ENCODE measurements around the gene ANKLE1. TPM values are rescaled to one million over a fixed set of nuclear protein-coding genes. Genes with fewer than 3 reads are reported as not detected.

Gene ANKLE1
- total and polyA plus RNA-seq, 2 experiments from 2014 or later, result 0.31 to 0.54 TPM

DNA sequence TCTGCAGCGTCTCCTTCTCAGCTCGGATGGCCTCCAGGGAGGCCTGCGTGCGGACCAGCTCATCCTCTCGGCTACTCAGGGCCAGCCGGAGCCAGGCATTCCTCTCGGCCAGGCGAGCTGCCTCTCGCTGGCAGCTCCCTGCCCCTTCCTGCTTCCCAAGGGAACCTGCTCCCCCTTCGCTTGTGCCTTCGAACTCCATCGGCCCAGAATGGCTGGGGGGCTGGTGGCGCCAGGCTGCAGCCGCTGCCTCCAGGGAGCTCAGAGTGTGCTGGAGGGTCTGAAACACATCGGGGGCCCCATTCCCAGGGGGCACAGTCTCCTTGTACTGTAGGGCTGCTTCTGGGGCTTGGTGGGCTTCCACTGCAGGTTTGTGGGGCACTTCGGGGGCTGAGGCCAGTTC is 19.1 kb upstream of the ANKLE1 start:
- TF ChIP-seq EZH2 (IDR thresholded peaks at IDR 0.05; ENCODE audit: insufficient read depth, poor library complexity, severe bottlenecking), result no peak
- TF ChIP-seq EZH2phosphoT487 (IDR thresholded peaks at IDR 0.05; ENCODE audit: insufficient read depth, low read depth), result no peak
- Histone ChIP-seq H2AFZ (no peak overlapping the region), H3F3A (ENCODE audit: insufficient read depth) (peaks cover 1% of the 10 kb centered on the region), H3K4me1 (ENCODE audit: insufficient read depth) (no peaks in the 10 kb centered on the region), H3K9me2 (ENCODE audit: insufficient read depth) (no peaks in the 10 kb centered on the region), H3K4me2 (ENCODE audit: unreplicated experiment) (no peak overlapping the region), H4K20me1 (ENCODE audit: insufficient read depth) (no peaks in the 10 kb centered on the region), H3K27ac (no peak overlapping the region), H3K79me2 (ENCODE audit: insufficient read depth) (peaks cover 2% of the 10 kb centered on the region; the same call in 1 of the 2 replicates), H3K36me3 (ENCODE audit: low read depth) (no peaks in the 10 kb centered on the region), H3K27me3 (replicated peaks; ENCODE audit: insufficient read depth) (no peaks in the 10 kb centered on the region), H3K4me3 (no peak overlapping the region), H3K9me3 (ENCODE audit: low read depth) (no peaks in the 10 kb centered on the region), H3K9ac (no peak overlapping the region)
- in situ Hi-C loops (cut with MboI), result no loop called here
- 52 to 57% methylated on average over 16 of the region's 16 CpGs for WGBS, 2 experiments (ENCODE audit: low coverage in 1 of 2, low lambda C conversion rate in 2 of 2, missing lambda C conversion rate in 2 of 2)
- no peak for DNase-seq

DNA sequence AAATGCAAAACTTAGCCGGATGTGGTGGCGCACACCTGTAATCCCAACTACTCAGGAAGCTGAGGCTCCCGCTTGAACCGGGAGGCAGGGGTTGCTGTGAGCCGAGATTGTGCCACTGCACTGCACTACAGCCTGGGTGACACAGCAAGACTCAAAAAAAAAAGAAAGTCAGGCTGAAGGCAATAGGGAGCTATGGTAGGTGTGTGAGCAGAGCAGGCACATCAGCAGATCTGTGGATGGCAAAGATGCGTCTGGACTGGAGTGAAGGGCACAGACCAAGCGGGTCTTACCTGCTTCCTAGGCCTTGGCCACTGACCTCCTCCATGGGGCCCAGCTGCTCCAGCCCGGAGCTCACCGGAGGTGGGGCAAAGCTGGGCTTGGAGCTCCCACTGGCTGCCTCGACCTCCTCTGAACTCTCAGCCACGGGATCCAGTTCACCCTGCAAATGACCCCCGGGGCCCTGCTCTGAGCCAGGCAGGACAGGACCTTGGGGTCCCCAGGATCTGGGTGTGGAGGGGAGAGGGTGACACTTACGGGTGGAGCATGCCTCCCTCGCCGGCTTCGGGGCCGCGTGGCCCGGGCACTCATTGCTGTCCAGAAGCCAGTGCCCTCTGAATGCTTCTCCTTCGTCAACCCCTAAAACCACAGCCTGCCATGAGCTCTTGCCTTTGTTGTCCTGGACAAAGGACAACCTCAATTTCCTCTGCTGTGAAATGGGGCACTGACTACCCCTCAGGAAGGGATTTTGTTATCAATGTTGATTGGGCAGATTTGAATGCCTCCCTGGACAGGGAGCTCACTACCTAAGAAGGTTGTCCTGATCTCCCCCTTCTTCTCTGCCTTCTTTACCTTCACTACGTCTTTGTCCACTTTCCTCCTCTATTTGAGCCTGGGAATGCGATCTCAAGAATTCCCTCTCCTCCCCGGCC is 17.7 kb upstream of the ANKLE1 start:
- Histone ChIP-seq H4K20me1 (ENCODE audit: insufficient read depth) (no peaks in the 10 kb centered on the region), H3K4me2 (ENCODE audit: unreplicated experiment) (no peak overlapping the region), H3K4me1 (ENCODE audit: insufficient read depth) (peaks cover 6% of the 10 kb centered on the region), H3F3A (ENCODE audit: insufficient read depth) (peaks cover 7% of the 10 kb centered on the region), H3K36me3 (ENCODE audit: low read depth) (no peaks in the 10 kb centered on the region), H3K9me3 (ENCODE audit: low read depth) (no peaks in the 10 kb centered on the region), H3K27ac (no peak overlapping the region), H2AFZ (no peak overlapping the region), H3K9ac (no peak overlapping the region), H3K4me3 (no peak overlapping the region), H3K9me2 (ENCODE audit: insufficient read depth) (no peaks in the 10 kb centered on the region), H3K79me2 (ENCODE audit: insufficient read depth) (peaks cover 16% of the 10 kb centered on the region), H3K27me3 (replicated peaks; ENCODE audit: insufficient read depth) (no peaks in the 10 kb centered on the region)
- in situ Hi-C loops (cut with MboI), result no loop called here
- no peak for TF ChIP-seq EZH2 (IDR thresholded peaks at IDR 0.05; ENCODE audit: insufficient read depth, poor library complexity, severe bottlenecking)
- DNase-seq, result no peak
- WGBS, 2 experiments (ENCODE audit: low coverage in 1 of 2, low lambda C conversion rate in 2 of 2, missing lambda C conversion rate in 2 of 2), result 72 to 83% methylated on average over 17 to 23 of the region's 23 CpGs

DNA sequence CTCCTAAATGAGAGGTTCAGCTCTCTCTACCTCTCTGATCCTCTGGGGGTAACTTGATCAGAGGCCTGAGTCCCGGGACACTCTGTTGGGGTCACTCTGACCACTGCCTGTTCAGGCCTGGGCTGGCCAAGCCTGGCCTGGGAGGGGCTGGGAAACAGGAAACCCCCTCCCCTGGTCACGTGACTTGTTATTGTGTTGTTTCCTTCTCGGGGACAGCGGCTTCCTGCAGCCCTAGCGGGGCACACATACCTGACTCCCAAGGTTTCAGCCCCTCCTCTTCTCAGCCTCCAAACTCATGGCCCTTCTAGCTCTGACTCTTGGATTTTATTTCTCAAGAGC is 17.1 kb upstream of the ANKLE1 start, which contains the start of gene USHBP1:
USHBP1 (minus strand) TSS at position 105 of the 339 bp plus-strand sequence. CDS start 446 bp downstream, outside the sequence.
- H3K27me3 ChIP-seq (replicated peaks; ENCODE audit: insufficient read depth), result no peaks in the 10 kb centered on the region
- WGBS, 2 experiments (ENCODE audit: low coverage in 1 of 2, low lambda C conversion rate in 2 of 2, missing lambda C conversion rate in 2 of 2), result 33 to 39% methylated on average over 5 of the region's 5 CpGs
- H3K27ac ChIP-seq, result no peak within 1 kb of the TSS
- in situ Hi-C loops (cut with MboI), result no loop called here
- H3K9me2 ChIP-seq (ENCODE audit: insufficient read depth), result no peaks in the 10 kb centered on the region
- H4K20me1 ChIP-seq (ENCODE audit: insufficient read depth), result no peaks in the 10 kb centered on the region
- no peak for TF ChIP-seq EZH2 (IDR thresholded peaks at IDR 0.05; ENCODE audit: insufficient read depth, poor library complexity, severe bottlenecking)
- TF ChIP-seq EZH2phosphoT487 (IDR thresholded peaks at IDR 0.05; ENCODE audit: insufficient read depth, low read depth), result no peak
- no peak within 1 kb of the TSS for H3K9ac ChIP-seq
- DNase-seq, result no peak
- H3K79me2 ChIP-seq (ENCODE audit: insufficient read depth), result peaks cover 22% of the 10 kb centered on the region
- no peaks in the 10 kb centered on the region for H3K36me3 ChIP-seq (ENCODE audit: low read depth)
- H3K4me3 ChIP-seq, result no peak within 1 kb of the TSS
- H2AFZ ChIP-seq, result no peak within 1 kb of the TSS
- H3K4me2 ChIP-seq (ENCODE audit: unreplicated experiment), result no peak within 1 kb of the TSS
- no peaks in the 10 kb centered on the region for H3K9me3 ChIP-seq (ENCODE audit: low read depth)
- peaks cover 7% of the 10 kb centered on the region for H3F3A ChIP-seq (ENCODE audit: insufficient read depth)
- peaks cover 6% of the 10 kb centered on the region for H3K4me1 ChIP-seq (ENCODE audit: insufficient read depth)

DNA sequence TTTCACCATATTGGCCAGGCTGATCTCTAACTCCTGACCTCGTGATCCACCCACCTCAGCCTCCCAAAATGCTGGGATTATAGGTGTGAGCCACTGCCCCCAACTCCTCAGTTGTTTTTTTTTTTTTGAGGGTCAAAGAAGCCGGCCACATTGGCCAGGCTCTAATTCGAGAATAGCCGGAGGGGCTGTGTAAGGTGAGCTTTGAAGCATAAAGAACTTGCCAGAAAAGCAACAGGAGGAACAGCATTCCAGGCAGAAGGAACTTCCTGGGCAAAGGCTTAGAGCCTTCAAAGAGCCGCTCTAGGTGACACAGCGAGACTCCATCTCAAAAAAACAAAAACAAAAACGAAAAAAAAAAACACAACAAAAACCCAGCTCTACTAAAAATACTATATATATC is 15.7 kb upstream of the ANKLE1 start:
- Histone ChIP-seq H3K9me3 (ENCODE audit: low read depth) (no peaks in the 10 kb centered on the region), H3K9ac (no peak overlapping the region), H3K79me2 (ENCODE audit: insufficient read depth) (peaks cover 30% of the 10 kb centered on the region), H3F3A (ENCODE audit: insufficient read depth) (peaks cover 7% of the 10 kb centered on the region), H3K27me3 (replicated peaks; ENCODE audit: insufficient read depth) (no peaks in the 10 kb centered on the region), H4K20me1 (ENCODE audit: insufficient read depth) (no peaks in the 10 kb centered on the region), H3K27ac (no peak overlapping the region), H3K4me3 (no peak overlapping the region), H3K4me2 (ENCODE audit: unreplicated experiment) (no peak overlapping the region), H2AFZ (peak overlapping the region; percentile 65), H3K9me2 (ENCODE audit: insufficient read depth) (no peaks in the 10 kb centered on the region), H3K36me3 (ENCODE audit: low read depth) (no peaks in the 10 kb centered on the region), H3K4me1 (ENCODE audit: insufficient read depth) (peaks cover 6% of the 10 kb centered on the region)
- no peak for TF ChIP-seq EZH2 (IDR thresholded peaks at IDR 0.05; ENCODE audit: insufficient read depth, poor library complexity, severe bottlenecking)
- TF ChIP-seq EZH2phosphoT487 (IDR thresholded peaks at IDR 0.05; ENCODE audit: insufficient read depth, low read depth), result no peak
- in situ Hi-C loops (cut with MboI), result no loop called here
- DNase-seq, result no peak
- WGBS, 2 experiments (ENCODE audit: low coverage in 1 of 2, low lambda C conversion rate in 2 of 2, missing lambda C conversion rate in 2 of 2), result 88 to 91% methylated on average over 7 of the region's 7 CpGs
